ENCODE measurements around the gene ETHE1. TPM values are rescaled to one million over a fixed set of nuclear protein-coding genes. Genes with fewer than 3 reads are reported as not detected.
"Not testable (repeated sequence)": the region's sequence is repeated elsewhere in the genome, so short reads cannot be mapped to it uniquely, and the experiment has no call there.

ETHE1 gene
- total RNA-seq, 2 experiments from 2014 or later: 104 to 112 TPM

GRCh38 chr19:43548706-43549105 lies 21.7 kb upstream of the ETHE1 start:
- ChIA-PET POLR2A (no interaction called here), CTCF (no interaction called here)
- Mint-ChIP-seq H3K27ac (no peak overlapping the region), H3K27me3 (no peaks in the 10 kb centered on the region), H3K9me3 (no peaks in the 10 kb centered on the region), H3K4me3 (no peak overlapping the region), H3K36me3 (peaks cover 22% of the 10 kb centered on the region), H3K4me1 (ENCODE audit: low read depth) (no peaks in the 10 kb centered on the region)
- DNase-seq: no peak
- intact Hi-C loops (cut with micrococcal nuclease): no loop called here

- peaks cover 22% of the 10 kb centered on the region for H3K36me3 Mint-ChIP-seq
- POLR2A ChIA-PET, H3K9me3 Mint-ChIP-seq: not testable (repeated sequence)
These were observed 20.9 kb upstream of the ETHE1 start for GRCh38 chr19:43547926-43548325.

GRCh38 chr19:43546581-43546980 lies 19.6 kb upstream of the ETHE1 start:
- Mint-ChIP-seq H3K4me1 (ENCODE audit: low read depth) (no peaks in the 10 kb centered on the region), H3K9me3 (no peaks in the 10 kb centered on the region), H3K4me3 (no peak overlapping the region), H3K27me3 (no peaks in the 10 kb centered on the region), H3K27ac (no peak overlapping the region), H3K36me3 (peaks cover 20% of the 10 kb centered on the region)
- intact Hi-C loops (cut with micrococcal nuclease): no loop called here
- DNase-seq: no peak
- CTCF ChIA-PET: interaction anchor here (1.4 kb wide), 1 partner anchor 9 kb away, joined by 6 read pairs; no protein-coding TSS in a partner anchor
- POLR2A ChIA-PET: no interaction called here

More at GRCh38 chr19:43547926-43548325, 20.9 kb upstream of the ETHE1 start:
- H3K4me1 Mint-ChIP-seq (ENCODE audit: low read depth); DNase-seq; H3K4me3 Mint-ChIP-seq; CTCF ChIA-PET; H3K27me3 Mint-ChIP-seq; H3K27ac Mint-ChIP-seq; intact Hi-C loops (cut with micrococcal nuclease): not testable (repeated sequence)

- POLR2A ChIA-PET: no interaction called here
- H3K27ac Mint-ChIP-seq: no peak overlapping the region
- no peak for DNase-seq
- intact Hi-C loops (cut with micrococcal nuclease): no loop called here
- peaks cover 18% of the 10 kb centered on the region for H3K36me3 Mint-ChIP-seq
- no peak overlapping the region for H3K4me3 Mint-ChIP-seq
- CTCF ChIA-PET: interaction anchor here (3.5 kb wide), 1 partner anchor 9 kb away, joined by 14 read pairs; no protein-coding TSS in a partner anchor
- no peaks in the 10 kb centered on the region for H3K27me3 Mint-ChIP-seq
- H3K9me3 Mint-ChIP-seq: no peaks in the 10 kb centered on the region
- no peaks in the 10 kb centered on the region for H3K4me1 Mint-ChIP-seq (ENCODE audit: low read depth)
These were observed 19.0 kb upstream of the ETHE1 start for GRCh38 chr19:43545981-43546380.

DNA sequence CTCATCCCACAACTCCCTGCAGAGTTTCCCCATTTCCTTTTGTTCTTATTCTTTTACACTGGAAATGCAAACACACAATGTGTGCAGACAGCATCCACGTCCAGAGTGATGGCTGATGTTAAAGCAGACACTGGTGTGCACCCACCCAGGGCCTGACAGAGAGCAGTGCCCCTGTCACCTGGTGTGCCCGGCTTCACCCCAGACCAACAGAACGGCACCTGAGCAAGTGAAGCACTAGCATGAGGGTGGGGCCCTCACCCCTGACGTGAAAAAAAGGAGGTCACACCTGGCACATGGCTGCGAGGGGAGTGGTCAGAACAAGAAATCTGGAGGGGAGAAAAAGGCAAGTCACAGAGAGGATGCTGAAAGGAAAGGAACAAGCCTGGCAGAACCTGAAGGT lies 18.3 kb upstream of the ETHE1 start:
- intact Hi-C loops (cut with micrococcal nuclease): no loop called here
- Mint-ChIP-seq H3K36me3 (peaks cover 19% of the 10 kb centered on the region), H3K27me3 (no peaks in the 10 kb centered on the region), H3K4me1 (ENCODE audit: low read depth) (no peaks in the 10 kb centered on the region), H3K27ac (no peak overlapping the region), H3K4me3 (no peak overlapping the region), H3K9me3 (no peaks in the 10 kb centered on the region)
- ChIA-PET POLR2A (no interaction called here), CTCF (interaction anchor here (3.5 kb wide), 1 partner anchor 10 kb away, joined by 14 read pairs; no protein-coding TSS in a partner anchor)
- DNase-seq: no peak

GRCh38 chr19:43544077-43544476 lies 17.1 kb upstream of the ETHE1 start:
- H3K9me3 Mint-ChIP-seq: peaks cover 4% of the 10 kb centered on the region
- CTCF ChIA-PET: interaction anchor here (1.3 to 3.5 kb wide), 2 partner anchors 11 to 97 kb away, joined by 3 to 14 read pairs; no protein-coding TSS in a partner anchor

GRCh38 chr19:43541920-43542650 lies 15.1 kb upstream of the ETHE1 start:
- no peak for DNase-seq
- H3K27me3 Mint-ChIP-seq: no peaks in the 10 kb centered on the region
- H3K27ac Mint-ChIP-seq: no peak overlapping the region
- intact Hi-C loops (cut with micrococcal nuclease): no loop called here
- ChIA-PET POLR2A (no interaction called here), CTCF (interaction anchor here (3.5 kb wide), 1 partner anchor 13 kb away, joined by 14 read pairs; no protein-coding TSS in a partner anchor)
- H3K4me1 Mint-ChIP-seq (ENCODE audit: low read depth): no peaks in the 10 kb centered on the region
- peaks cover 41% of the 10 kb centered on the region for H3K36me3 Mint-ChIP-seq
- no peak overlapping the region for H3K4me3 Mint-ChIP-seq
- H3K9me3 Mint-ChIP-seq: peaks cover 11% of the 10 kb centered on the region

More at GRCh38 chr19:43544077-43544476, 17.1 kb upstream of the ETHE1 start:
- Mint-ChIP-seq H3K27me3 (no peaks in the 10 kb centered on the region), H3K27ac (no peak overlapping the region), H3K4me1 (ENCODE audit: low read depth) (no peaks in the 10 kb centered on the region), H3K36me3 (peaks cover 28% of the 10 kb centered on the region), H3K4me3 (no peak overlapping the region)
- POLR2A ChIA-PET: no interaction called here
- no peak for DNase-seq
- intact Hi-C loops (cut with micrococcal nuclease): no loop called here

DNA sequence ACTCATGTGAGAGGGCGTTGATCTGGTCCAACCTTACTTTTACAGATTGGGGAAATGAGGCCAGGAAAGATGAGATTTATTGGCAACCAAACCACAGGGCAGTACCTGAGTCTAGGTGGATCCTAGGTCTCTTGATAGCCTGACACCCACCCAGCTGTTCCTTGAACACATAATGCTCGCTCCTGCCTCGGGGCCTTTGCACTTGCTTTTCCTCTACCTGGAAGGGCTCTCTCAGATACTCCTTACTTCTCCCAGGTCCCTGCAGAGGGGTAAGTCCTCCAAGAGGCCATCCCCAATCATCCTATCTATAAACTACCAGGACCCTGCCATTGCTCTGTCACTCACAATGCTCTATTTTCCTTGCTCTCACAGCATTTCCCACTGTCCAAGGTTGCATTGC lies 13.4 kb upstream of the ETHE1 start:
- Mint-ChIP-seq H3K27me3 (no peaks in the 10 kb centered on the region), H3K4me3 (no peak overlapping the region), H3K4me1 (ENCODE audit: low read depth) (peaks cover 2% of the 10 kb centered on the region), H3K9me3 (peaks cover 11% of the 10 kb centered on the region), H3K36me3 (peaks cover 42% of the 10 kb centered on the region), H3K27ac (no peak overlapping the region)
- DNase-seq: no peak
- ChIA-PET CTCF (interaction anchor here (1.2 kb wide), 1 partner anchor 54 kb away, joined by 4 read pairs; no protein-coding TSS in a partner anchor), POLR2A (no interaction called here)
- intact Hi-C loops (cut with micrococcal nuclease): no loop called here

- no peaks in the 10 kb centered on the region for H3K27me3 Mint-ChIP-seq
- POLR2A ChIA-PET: no interaction called here
- H3K27ac Mint-ChIP-seq: no peak overlapping the region
- H3K4me1 Mint-ChIP-seq (ENCODE audit: low read depth): peaks cover 7% of the 10 kb centered on the region
- CTCF ChIA-PET: no interaction called here
- H3K36me3 Mint-ChIP-seq: peaks cover 33% of the 10 kb centered on the region
- intact Hi-C loops (cut with micrococcal nuclease): no loop called here
- H3K9me3 Mint-ChIP-seq: peaks cover 11% of the 10 kb centered on the region
- no peak overlapping the region for H3K4me3 Mint-ChIP-seq
- DNase-seq: no peak
These were observed 11.9 kb upstream of the ETHE1 start for GRCh38 chr19:43538922-43539321.

DNA sequence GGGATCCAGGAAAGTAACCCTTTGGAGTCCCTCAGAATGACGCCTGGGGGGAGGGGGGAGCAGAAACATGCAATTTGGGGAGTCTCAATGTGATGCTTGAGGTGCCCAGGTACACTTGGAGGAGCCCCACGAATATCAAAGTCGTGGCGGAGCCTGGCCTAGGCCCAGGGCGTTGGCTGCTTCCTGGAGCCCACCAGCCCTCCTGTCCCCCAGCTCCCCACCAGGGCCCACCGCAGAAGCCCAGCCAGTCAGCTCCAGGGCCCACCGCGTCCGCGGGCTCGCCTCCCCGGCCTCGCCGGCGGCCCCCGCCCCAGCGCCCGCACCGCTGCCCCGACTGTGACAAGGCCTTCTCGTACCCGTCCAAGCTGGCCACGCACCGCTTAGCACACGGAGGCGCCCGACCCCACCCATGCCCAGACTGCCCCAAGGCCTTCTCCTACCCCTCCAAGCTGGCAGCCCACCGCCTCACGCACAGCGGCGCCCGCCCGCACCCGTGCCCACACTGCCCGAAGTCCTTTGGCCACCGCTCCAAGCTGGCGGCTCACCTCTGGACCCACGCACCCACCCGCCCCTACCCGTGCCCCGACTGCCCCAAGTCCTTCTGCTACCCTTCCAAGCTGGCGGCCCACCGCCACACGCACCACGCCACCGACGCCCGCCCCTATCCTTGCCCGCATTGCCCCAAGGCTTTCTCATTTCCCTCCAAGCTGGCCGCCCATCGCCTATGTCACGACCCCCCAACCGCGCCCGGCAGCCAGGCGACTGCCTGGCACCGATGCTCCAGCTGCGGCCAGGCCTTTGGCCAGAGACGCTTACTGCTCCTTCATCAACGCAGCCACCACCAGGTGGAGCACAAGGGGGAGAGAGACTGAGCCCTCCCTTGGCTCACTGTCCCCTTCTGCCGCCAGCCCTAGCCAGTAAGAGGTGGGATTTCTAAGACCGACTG lies 8.1 kb upstream of the ETHE1 start:
- POLR2A ChIA-PET: interaction anchor here (0.6 to 1.0 kb wide), 3 partner anchors 10 to 60 kb away, joined by 3 to 4 read pairs (median 3); no protein-coding TSS in a partner anchor

GRCh38 chr19:43534305-43534815 lies 7.4 kb upstream of the ETHE1 start:
- Mint-ChIP-seq H3K4me1 (ENCODE audit: low read depth) (peaks cover 18% of the 10 kb centered on the region), H3K27ac (peak overlapping the region; percentile 67), H3K36me3 (peaks cover 20% of the 10 kb centered on the region), H3K4me3 (peak overlapping the region; percentile 82), H3K9me3 (peaks cover 10% of the 10 kb centered on the region), H3K27me3 (no peaks in the 10 kb centered on the region)
- intact Hi-C loops (cut with micrococcal nuclease): no loop called here
- DNase-seq: no peak
- ChIA-PET POLR2A (interaction anchor here (0.6 to 1.0 kb wide), 3 partner anchors 9 to 60 kb away, joined by 3 to 6 read pairs (median 4); partner anchors contain the start of gene PHLDB3), CTCF (interaction anchor here (0.9 to 7.9 kb wide), 7 partner anchors 10 to 60 kb away, joined by 3 to 79 read pairs (median 6); partner anchors contain the start of genes PHLDB3 and XRCC1)

More for the DNA sequence above, 8.1 kb upstream of the ETHE1 start:
- intact Hi-C loops (cut with micrococcal nuclease): no loop called here
- peaks cover 18% of the 10 kb centered on the region for H3K4me1 Mint-ChIP-seq (ENCODE audit: low read depth)
- CTCF ChIA-PET: interaction anchor here (0.9 to 7.9 kb wide), 9 partner anchors 10 to 274 kb away, joined by 3 to 79 read pairs (median 6); partner anchors contain the start of gene XRCC1
- H3K36me3 Mint-ChIP-seq: peaks cover 25% of the 10 kb centered on the region
- H3K27ac Mint-ChIP-seq: peak overlapping the region; percentile 49
- no peak overlapping the region for H3K4me3 Mint-ChIP-seq
- no peaks in the 10 kb centered on the region for H3K27me3 Mint-ChIP-seq
- DNase-seq: peak; percentile 38
- H3K9me3 Mint-ChIP-seq: peaks cover 11% of the 10 kb centered on the region
